Keratinocyte (primary cell): ENCODE results near the gene GOLGB1.

Experiments
- CTCF ChIP-seq, 3 experiments: IDR thresholded peaks in 1 of 3; conservative IDR thresholded peaks in 1 of 3; optimal IDR thresholded peaks in 1 of 3; 2 replicates in 2 of 3; 3 replicates in 1 of 3; pipeline versions ENCODE3 to v1.5.1; 2011; ENCODE audit warnings: low read length in 3 of 3, mild to moderate bottlenecking in 3 of 3, moderate library complexity in 2 of 3, control low read depth in 1 of 3, inconsistent platforms in 1 of 3; ENCODE audit not compliant: insufficient read depth in 2 of 3; ENCODE audit errors: extremely low read depth in 1 of 3
- EZH2 ChIP-seq: IDR thresholded peaks from one replicate; pipeline ENCODE4 v1.6.1; 2012; ENCODE audit warnings: inconsistent platforms, mild to moderate bottlenecking, low read length, moderate library complexity

GRCh38 chr3:121735047-121735696 lies 14.4 kb downstream of the GOLGB1 start:
- no peak for TF ChIP-seq CTCF (optimal IDR thresholded peaks at IDR 0.05 in 1 of 3, IDR thresholded peaks at IDR 0.05 in 1 of 3, conservative IDR thresholded peaks at IDR 0.05 in 1 of 3; ENCODE audit: extremely low read depth in 1 of 3, insufficient read depth in 2 of 3, low read length in 3 of 3)
- TF ChIP-seq EZH2: no peak
